Epidermal melanocyte (primary cell): ENCODE measurements around the gene GNL1.

Source experiments
- DNase-seq: peaks from one replicate; pipeline ENCODE4 v3.0.0; 2011; ENCODE audit warnings: low spot score; ENCODE audit not compliant: insufficient read length

GNL1 gene, protein sequence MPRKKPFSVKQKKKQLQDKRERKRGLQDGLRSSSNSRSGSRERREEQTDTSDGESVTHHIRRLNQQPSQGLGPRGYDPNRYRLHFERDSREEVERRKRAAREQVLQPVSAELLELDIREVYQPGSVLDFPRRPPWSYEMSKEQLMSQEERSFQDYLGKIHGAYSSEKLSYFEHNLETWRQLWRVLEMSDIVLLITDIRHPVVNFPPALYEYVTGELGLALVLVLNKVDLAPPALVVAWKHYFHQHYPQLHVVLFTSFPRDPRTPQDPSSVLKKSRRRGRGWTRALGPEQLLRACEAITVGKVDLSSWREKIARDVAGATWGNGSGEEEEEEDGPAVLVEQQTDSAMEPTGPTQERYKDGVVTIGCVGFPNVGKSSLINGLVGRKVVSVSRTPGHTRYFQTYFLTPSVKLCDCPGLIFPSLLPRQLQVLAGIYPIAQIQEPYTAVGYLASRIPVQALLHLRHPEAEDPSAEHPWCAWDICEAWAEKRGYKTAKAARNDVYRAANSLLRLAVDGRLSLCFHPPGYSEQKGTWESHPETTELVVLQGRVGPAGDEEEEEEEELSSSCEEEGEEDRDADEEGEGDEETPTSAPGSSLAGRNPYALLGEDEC

GRCh38 chr6:30556066-30556905, at the start of gene GNL1:
Gene GNL1, minus strand, starts transcription at chr6:30556489. Its CDS starts 286 bp downstream, at chr6:30556203.
- peak; percentile 44 for DNase-seq

GRCh38 chr6:30603961-30604360, 47.7 kb upstream of the GNL1 start:
- no peak for DNase-seq

DNA sequence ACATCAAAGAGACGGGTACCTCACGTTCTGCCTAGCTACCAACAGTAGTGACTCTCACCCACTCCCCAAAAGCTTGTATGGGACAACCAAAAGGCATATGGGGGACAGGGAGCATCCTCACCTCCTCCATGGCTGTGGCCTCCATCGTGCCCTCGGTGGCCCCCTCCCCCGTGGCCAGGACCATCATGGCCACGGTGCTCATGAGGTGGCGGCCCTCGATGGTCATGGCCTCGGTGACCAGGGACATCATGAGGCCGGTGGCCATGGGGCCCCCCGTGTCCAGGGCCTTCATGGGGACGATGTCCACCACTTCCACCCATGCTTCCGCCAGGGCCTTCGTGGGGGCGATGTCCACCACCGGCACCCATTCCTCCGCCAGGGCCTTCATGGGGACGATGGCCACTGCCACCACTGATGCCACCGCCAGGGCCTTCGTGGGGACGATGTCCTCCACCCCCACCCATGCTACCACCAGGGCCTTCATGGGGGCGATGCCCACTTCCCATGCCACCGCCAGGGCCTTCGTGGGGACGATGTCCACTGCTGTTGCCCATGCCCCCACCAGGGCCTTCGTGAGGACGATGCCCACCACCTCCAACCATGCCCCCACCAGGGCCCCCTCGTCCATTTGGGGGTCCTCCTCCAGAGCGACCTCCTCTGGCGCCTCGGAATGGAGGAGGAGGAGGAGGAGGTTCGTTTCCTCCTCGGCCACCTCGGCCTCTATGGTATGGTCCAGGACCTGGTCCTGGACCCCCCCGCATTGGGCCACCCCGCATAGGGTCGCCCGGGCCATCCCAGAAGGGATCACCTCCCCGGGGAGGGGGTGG, 45.7 kb upstream of the GNL1 start:
- DNase-seq: no peak

DNA sequence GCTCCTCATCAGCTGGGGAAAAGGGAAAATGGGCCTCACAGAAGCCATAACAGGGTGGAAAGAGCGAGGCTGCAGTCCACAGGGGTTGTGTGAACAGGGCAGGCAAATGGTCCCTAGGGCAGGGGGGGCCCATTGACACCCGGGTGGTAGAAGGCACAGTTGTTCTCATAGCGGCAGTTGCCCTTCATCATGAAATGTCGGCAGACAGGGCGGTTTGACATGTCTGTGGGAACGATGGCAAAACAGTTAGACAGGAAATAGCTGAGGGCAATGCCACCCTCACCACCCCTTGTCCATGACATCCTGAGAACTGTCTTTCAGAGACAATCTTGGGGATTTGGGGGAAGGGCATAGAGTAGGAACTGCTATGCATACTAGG, 45.1 kb upstream of the GNL1 start:
- no peak for DNase-seq

DNA sequence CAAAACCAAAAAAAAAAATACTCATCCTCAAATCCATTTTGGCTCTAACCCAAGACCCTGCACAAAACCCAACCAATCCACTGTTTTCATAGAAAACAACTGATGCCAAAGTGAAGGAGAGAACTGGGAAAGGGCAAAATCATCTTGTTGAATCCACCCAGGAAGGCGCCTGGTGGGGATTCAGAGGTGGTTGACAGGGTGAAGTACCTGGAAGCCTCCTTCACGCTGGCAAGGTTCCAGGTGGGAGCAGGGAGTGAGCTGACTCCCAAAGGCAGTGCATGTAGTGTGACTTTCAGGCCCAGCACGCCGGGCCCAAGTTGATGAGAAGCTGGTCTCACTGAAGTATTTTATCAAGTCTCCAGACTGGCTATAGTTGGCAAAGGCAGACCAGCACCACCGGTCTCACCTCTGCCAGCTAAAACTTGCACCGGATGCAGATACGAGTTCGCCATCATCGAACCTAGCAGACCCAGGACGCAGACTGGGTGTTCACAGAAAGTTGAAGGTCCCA, 44.2 kb upstream of the GNL1 start:
- DNase-seq: no peak

- no peak for DNase-seq
Observed at GRCh38 chr6:30599625-30600324, 43.5 kb upstream of the GNL1 start.

- DNase-seq: no peak
Observed at GRCh38 chr6:30598912-30599624, 42.8 kb upstream of the GNL1 start.

DNA sequence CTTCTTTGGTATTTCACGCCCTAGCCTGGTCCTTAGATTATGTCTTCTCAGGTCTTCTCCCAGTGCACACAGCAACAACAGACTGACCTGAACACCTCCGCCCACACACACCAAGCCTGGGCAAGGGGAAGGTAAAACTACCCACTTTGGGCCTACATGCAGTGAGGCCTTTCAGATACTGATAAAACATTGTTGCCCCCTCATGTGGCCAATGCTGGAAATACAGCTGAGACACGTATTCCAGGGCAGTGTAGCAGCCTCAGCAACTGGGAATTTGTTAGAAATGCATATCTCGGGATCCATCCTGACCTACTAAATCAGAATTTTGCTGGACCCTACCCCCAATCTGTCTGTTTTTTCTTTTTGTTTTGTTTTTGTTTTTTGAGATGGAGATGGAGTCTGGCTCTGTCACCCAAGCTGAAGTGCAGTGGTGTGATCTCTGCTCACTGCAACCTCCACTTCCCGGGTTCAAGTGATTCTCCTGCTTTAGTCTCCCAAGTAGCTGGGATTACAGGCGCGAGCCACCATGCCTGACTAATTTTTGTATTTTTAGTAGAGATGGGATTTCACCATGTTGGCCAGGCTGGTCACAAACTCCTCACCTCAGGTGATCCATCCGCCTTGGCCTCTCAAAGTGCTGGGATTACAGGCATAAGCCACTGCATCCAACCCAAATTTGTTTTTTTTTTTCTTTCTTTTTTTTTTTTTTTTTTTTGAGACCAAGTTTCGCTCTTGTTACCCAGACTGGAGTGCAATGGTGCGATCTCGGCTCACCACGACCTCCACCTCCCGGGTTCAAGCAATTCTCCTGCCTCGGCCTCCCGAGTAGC, 41.2 kb upstream of the GNL1 start:
- DNase-seq: peak; percentile 72

DNA sequence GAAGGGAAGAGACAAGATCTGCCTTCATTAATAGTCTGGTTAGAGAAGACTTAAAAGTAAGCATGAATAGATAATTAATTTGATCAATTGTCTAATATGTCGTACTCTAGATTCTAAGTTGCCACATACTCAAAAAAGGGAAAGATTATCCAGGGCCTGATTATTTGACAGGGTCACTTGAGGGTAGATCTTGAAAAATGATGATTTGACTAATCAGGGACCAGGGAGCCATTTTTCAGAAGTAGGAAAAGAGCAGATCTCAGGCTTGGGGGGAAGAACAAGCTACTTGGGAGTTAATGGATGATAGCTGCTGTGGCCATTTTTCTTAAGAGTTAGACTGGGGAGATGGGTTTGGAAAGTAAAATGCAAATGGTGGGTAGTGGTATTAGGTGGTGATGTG, 36.0 kb upstream of the GNL1 start:
- DNase-seq: no peak

DNA sequence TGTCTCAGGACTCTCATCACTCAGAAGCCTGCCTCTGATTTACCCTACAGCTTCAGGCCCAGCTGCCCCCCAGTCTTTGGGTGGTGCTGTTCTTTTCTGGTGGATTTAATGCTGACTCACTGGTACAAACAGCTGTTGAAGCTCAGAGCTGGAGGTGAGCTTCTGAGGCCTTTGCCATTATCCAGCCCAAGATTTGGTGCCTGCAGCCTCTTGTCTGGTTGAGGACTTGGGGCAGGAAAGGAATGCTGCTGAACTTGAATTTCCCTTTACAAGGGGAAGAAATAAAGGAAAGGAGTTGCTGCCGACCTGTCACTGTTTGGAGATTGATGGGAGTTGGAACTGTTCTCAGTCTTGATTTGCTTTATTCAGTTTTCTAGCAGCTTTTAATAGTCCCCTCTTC, 34.7 kb upstream of the GNL1 start:
- no peak for DNase-seq

DNA sequence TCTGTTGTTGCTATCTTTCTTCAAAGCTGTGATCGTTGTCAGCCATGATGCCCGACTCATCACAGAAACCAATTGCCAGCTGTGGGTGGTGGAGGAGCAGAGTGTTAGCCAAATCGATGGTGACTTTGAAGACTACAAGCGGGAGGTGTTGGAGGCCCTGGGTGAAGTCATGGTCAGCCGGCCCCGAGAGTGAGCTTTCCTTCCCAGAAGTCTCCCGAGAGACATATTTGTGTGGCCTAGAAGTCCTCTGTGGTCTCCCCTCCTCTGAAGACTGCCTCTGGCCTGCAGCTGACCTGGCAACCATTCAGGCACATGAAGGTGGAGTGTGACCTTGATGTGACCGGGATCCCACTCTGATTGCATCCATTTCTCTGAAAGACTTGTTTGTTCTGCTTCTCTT, 34.2 kb upstream of the GNL1 start:
- DNase-seq: no peak

- DNase-seq: no peak
Observed at GRCh38 chr6:30589754-30590358, 33.6 kb upstream of the GNL1 start.

- no peak for DNase-seq
Observed at GRCh38 chr6:30583921-30584320, 27.6 kb upstream of the GNL1 start.

- no peak for DNase-seq
Observed at GRCh38 chr6:30578051-30578450, 21.8 kb upstream of the GNL1 start.

DNA sequence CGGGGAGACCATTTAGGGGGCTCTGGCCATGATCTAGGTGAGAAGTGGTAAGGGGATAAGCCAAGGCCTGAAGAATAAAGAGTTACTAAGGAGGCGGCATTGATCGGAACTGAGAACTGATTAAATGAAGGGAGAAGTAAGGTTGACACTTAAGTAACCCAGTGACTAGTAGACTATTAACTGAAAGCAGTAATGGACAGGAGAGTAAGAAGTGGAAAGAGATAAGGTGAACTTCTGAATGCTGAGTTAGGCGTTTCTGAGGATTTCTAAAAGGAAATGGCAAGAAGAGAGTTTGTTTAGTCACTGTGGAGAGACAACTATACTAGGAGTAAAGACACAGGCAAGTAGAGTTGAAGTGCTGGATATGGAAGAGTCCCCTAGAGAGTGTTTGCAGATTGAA, 16.8 kb upstream of the GNL1 start:
- DNase-seq: no peak

GRCh38 chr6:30572148-30572547, 15.9 kb upstream of the GNL1 start:
- no peak for DNase-seq

DNA sequence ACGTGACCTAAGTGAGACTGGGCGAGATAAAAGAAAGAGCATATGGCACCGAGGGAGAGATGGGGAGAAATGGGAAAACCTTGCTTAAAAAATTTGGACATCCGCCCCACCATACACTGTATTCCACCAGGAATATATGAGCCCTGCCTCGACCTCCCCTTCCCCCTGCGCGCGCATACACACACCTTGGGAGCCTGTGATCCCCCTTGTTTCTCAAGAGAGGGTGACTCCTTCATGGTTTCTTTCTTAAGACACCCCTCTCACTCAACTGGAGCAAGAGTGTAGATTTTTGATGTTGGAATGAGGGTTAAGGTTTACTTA, 15.4 kb upstream of the GNL1 start:
- DNase-seq: no peak

GRCh38 chr6:30571075-30571761, 14.9 kb upstream of the GNL1 start, which contains the start of gene ABCF1:
Gene ABCF1, plus strand, starts transcription at chr6:30571442. Its CDS starts 46 bp downstream, at chr6:30571488.
- peak; percentile 96 for DNase-seq
